WTC11 (cell line): ENCODE data around the gene QRICH2.

Experiments used
- ATF2 ChIP-seq: sonication (generic); formaldehyde crosslinking; IDR thresholded peaks from 2 replicates; pipeline ENCODE4 v1.8.1; 2022; ENCODE audit warnings: low read depth, missing genetic modification reagents, borderline replicate concordance
- CTCF ChIP-seq: fragments of 200-600 bp; IDR thresholded peaks from 2 replicates; pipeline ENCODE4 v1.8.0; 2022; ENCODE audit warnings: antibody characterized with exemption
- ETV6 ChIP-seq: sonication (generic); formaldehyde crosslinking; IDR thresholded peaks from 2 replicates; pipeline ENCODE4 v1.8.1; 2022; ENCODE audit warnings: mild to moderate bottlenecking, missing genetic modification reagents
- FOXJ3 ChIP-seq: sonication (generic); formaldehyde crosslinking; IDR thresholded peaks from 2 replicates; pipeline ENCODE4 v1.9.0; 2021; ENCODE audit warnings: missing genetic modification reagents, mild to moderate bottlenecking, borderline replicate concordance
- FOXP4 ChIP-seq: sonication (generic); formaldehyde crosslinking; IDR thresholded peaks from 2 replicates; pipeline ENCODE4 v1.8.0; 2022; ENCODE audit warnings: mild to moderate bottlenecking, missing genetic modification reagents
- GABPB1 ChIP-seq: sonication (generic); formaldehyde crosslinking; IDR thresholded peaks from 2 replicates; pipeline ENCODE4 v1.8.1; 2023; ENCODE audit warnings: mild to moderate bottlenecking, missing genetic modification reagents
- MAX ChIP-seq: sonication (generic); formaldehyde crosslinking; IDR thresholded peaks from 2 replicates; pipeline ENCODE4 v1.8.0; 2022; ENCODE audit warnings: mild to moderate bottlenecking, missing genetic modification reagents
- NFE2L1 ChIP-seq: sonication (generic); formaldehyde crosslinking; IDR thresholded peaks from 2 replicates; pipeline ENCODE4 v1.8.1; 2023; ENCODE audit warnings: missing genetic modification reagents
- NFYB ChIP-seq: sonication (generic); formaldehyde crosslinking; conservative IDR thresholded peaks from 2 replicates; pipeline ENCODE4 v1.8.0; 2022; ENCODE audit warnings: low read depth, missing genetic modification reagents
- TCF7 ChIP-seq: sonication (generic); formaldehyde crosslinking; IDR thresholded peaks from 2 replicates; pipeline ENCODE4 v1.8.0; 2022; ENCODE audit warnings: mild to moderate bottlenecking, low read depth, missing genetic modification reagents, moderate library complexity
- USF2 ChIP-seq: sonication (generic); formaldehyde crosslinking; IDR thresholded peaks from 2 replicates; pipeline ENCODE4 v1.8.1; 2023; ENCODE audit warnings: mild to moderate bottlenecking, missing genetic modification reagents, moderate library complexity
- ZNF263 ChIP-seq: sonication (generic); formaldehyde crosslinking; IDR thresholded peaks from 2 replicates; pipeline ENCODE4 v1.8.1; 2022; ENCODE audit warnings: low read depth, mild to moderate bottlenecking, moderate library complexity, missing genetic modification reagents
- ZNF512 ChIP-seq: sonication (generic); formaldehyde crosslinking; IDR thresholded peaks from 2 replicates; pipeline ENCODE4 v1.8.1; 2022; ENCODE audit warnings: missing genetic modification reagents, borderline replicate concordance

GRCh38 chr17:76304226-76305134 lies 3.6 kb downstream of the QRICH2 start:
- TF ChIP-seq ZNF512 (CRISPR knock-in tag) (no peak), CTCF (no peak), NFYB (CRISPR knock-in tag) (no peak), ATF2 (CRISPR knock-in tag) (no peak), FOXJ3 (no peak), USF2 (CRISPR knock-in tag) (no peak), ETV6 (CRISPR knock-in tag) (no peak), MAX (CRISPR knock-in tag) (no peak), FOXP4 (CRISPR knock-in tag) (no peak), ZNF263 (CRISPR knock-in tag) (no peak), NFE2L1 (CRISPR knock-in tag) (no peak), TCF7 (no peak), GABPB1 (no peak)
